ENCODE results near the gene VAMP2.

DNA sequence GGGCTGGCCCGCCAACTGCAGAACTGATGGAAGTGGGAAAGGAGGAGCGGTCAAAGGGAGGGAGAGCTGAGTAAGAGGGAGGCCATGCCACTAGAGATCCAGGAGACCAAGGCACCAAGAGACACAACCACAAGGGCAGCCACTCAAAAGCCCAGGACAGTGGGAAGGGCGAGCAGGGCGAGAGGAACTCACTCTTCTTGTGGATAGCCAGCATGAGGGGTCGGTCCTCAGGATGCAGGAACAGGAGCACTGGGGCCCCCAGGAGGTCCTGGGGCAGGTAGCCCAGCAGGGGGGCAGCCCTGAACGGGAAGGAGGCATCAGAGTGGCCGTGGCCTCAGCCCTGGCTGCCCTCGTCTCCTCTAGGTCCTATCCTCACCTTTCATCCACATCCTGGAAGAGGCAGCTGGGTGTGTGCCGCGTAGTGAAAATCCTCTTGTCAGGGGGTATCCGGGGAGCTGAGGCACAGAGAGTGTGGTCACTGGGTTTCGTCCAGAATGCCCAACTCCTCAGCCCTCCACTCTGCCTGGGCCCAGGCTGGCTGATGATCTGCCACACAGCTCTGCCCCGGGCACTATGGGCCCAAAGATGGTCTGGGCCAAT, 14.8 kb downstream of the VAMP2 start:
- TF ChIP-seq, protein P1, sequence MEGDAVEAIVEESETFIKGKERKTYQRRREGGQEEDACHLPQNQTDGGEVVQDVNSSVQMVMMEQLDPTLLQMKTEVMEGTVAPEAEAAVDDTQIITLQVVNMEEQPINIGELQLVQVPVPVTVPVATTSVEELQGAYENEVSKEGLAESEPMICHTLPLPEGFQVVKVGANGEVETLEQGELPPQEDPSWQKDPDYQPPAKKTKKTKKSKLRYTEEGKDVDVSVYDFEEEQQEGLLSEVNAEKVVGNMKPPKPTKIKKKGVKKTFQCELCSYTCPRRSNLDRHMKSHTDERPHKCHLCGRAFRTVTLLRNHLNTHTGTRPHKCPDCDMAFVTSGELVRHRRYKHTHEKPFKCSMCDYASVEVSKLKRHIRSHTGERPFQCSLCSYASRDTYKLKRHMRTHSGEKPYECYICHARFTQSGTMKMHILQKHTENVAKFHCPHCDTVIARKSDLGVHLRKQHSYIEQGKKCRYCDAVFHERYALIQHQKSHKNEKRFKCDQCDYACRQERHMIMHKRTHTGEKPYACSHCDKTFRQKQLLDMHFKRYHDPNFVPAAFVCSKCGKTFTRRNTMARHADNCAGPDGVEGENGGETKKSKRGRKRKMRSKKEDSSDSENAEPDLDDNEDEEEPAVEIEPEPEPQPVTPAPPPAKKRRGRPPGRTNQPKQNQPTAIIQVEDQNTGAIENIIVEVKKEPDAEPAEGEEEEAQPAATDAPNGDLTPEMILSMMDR (IDR thresholded peaks at IDR 0.05; ENCODE audit: insufficient read depth, low read length, poor library complexity, severe bottlenecking) = no peak
- no peak for TF ChIP-seq EZH2phosphoT487 (conservative IDR thresholded peaks at IDR 0.05; ENCODE audit: low read length)
